Psoas muscle (tissue), 8 donors: Measurements from ENCODE around the gene SRD5A2. TPM values are rescaled to one million over a fixed set of nuclear protein-coding genes. Genes with fewer than 3 reads are reported as not detected.

Experiments
- ATAC-seq, 4 donors: fragments of 200-7000 bp; cut with Tn5 transposase; one replicate each; pipeline ENCODE4 v1.9.1; 2020; ENCODE audit warnings: moderate library complexity in 3 of 4, mild to moderate bottlenecking in 2 of 4
- DNase-seq, 2 donors: peaks; one replicate each; pipeline ENCODE4 v3.0.0-alpha.2; 2020
- H3K27ac ChIP-seq: fragments of 200-600 bp; one replicate; pipeline ENCODE4 v1.8.0; 2022
- H3K27me3 ChIP-seq, 3 donors: fragments of 200-600 bp in 1 of 3; one replicate each; pipeline versions ENCODE4 v1.6.1 to v1.8.0; 2013 to 2022; ENCODE audit warnings: low read length in 2 of 3, mild to moderate bottlenecking in 2 of 3, moderate library complexity in 1 of 3; ENCODE audit not compliant: insufficient read depth in 3 of 3
- H3K36me3 ChIP-seq, 2 donors: fragments of 200-600 bp in 1 of 2; one replicate each; pipeline versions ENCODE4 v1.6.1 to v1.8.0; 2013 to 2022; ENCODE audit warnings: low read depth in 1 of 2, mild to moderate bottlenecking in 1 of 2, moderate library complexity in 1 of 2; ENCODE audit not compliant: insufficient read depth in 1 of 2
- H3K4me1 ChIP-seq: fragments of 200-600 bp; one replicate; pipeline ENCODE4 v1.8.0; 2022
- H3K4me3 ChIP-seq: fragments of 200-600 bp; one replicate; pipeline ENCODE4 v1.8.0; 2022; ENCODE audit warnings: mild to moderate bottlenecking
- H3K9me3 ChIP-seq: fragments of 200-600 bp; one replicate; pipeline ENCODE4 v1.8.0; 2022
- WGBS, 3 donors: extraction: QIAGEN DNeasy Blood & Tissue Kit; methylation state at CpG; one replicate each; pipeline versions ENCODE4 v1.1.6 to v1.1.7; 2013; 5-methylcytosine and 5-hydroxymethylcytosine counted together
- intact Hi-C, 2 donors: fragments of 100-400 bp; cut with DNase I; formaldehyde crosslinking; loops; one replicate each; pipeline versions ENCODE4 v1.11.0 to v1.14.2; 2022
- polyA plus RNA-seq, 3 donors: library from polyadenylated mRNA; stranded (reverse); fragments of 200-250 nt; gene quantifications; one replicate each; pipeline ENCODE4 v1.2.3, GENCODE V29; 2013
- total RNA-seq, 4 donors: library from RNA; stranded (reverse); fragmentation: NEBNext Ultra II Directional in 2 of 4; extraction: Animal tissue kit (Norgen Biotek cat#: 25700) in 2 of 4; gene quantifications; one replicate each; pipeline versions ENCODE4 v1.2.1 to v1.2.4, GENCODE V29; 2021 to 2023
- TF ChIP-seq, protein P1 (sequence below): fragments of 200-600 bp; IDR thresholded peaks from one replicate; pipeline ENCODE4 v1.8.0; 2022; ENCODE audit warnings: antibody characterized with exemption
- donor health status: healthy with polysubstance abuse.
- donor health status: DM: no; HTN: no; CAD: no; lungs with moderate emphysema.
- donor health status: Bipolar disorder and iron deficiency.
- donor health status: healthy.
- donor health status: DM: yes; HTN: yes; CAD: no.
- donor health status: DM: no; HTN: no; CAD: no.
- donor health status: DM: no; HTN: no; CAD: no.
- donor health status: DM: yes; HTN: yes; CAD: no.

The SRD5A2 gene
- total and polyA plus RNA-seq, 7 donors, result 0.01 to 0.16 (median 0.09) TPM; not detected in 1

DNA sequence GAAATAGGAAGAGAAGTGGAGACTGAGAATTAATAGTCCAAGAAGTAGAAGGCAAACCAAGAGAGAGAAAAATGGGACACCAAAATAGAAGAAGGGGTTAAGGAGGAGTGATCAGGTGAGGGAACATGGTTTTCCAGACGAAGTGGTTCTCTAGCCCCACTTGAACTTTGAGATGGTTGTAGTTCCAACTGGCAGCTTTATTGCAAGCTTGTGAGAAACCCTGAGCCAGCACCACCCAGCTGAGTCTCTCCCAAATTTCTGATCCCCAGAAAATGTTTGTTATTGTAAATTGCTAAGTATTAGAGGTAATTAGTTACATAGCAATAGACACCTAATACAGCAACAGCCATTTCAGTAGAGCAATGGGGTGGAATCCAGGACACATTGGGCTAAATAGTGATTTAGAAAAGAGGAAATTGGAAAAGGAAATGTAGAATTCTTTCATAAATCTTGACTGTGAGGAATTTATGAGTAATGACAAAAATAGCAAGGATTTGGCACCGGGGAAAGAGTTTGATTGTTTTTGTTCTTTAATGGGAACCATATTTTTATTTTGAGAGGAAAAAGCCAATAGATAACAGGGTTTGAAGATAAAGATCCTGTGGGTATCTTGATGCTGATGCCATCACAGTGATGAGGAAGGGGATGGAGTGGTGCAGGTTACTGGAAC is 104.1 kb downstream of the SRD5A2 start:
- DNase-seq, result no peak
- intact Hi-C loops, result no loop called here
- Histone ChIP-seq H3K4me1 (no peaks in the 10 kb centered on the region), H3K9me3 (no peaks in the 10 kb centered on the region), H3K36me3 (no peaks in the 10 kb centered on the region), H3K27ac (no peak overlapping the region), H3K4me3 (no peak overlapping the region), H3K27me3 (peaks cover 0 to 11% (median 0%) of the 10 kb centered on the region in 3 donors)
- WGBS, 3 donors, result 10 to 36% (median 17%) methylated on average over 2 of the region's 2 CpGs
- no peak for ATAC-seq
- TF ChIP-seq, protein P1, sequence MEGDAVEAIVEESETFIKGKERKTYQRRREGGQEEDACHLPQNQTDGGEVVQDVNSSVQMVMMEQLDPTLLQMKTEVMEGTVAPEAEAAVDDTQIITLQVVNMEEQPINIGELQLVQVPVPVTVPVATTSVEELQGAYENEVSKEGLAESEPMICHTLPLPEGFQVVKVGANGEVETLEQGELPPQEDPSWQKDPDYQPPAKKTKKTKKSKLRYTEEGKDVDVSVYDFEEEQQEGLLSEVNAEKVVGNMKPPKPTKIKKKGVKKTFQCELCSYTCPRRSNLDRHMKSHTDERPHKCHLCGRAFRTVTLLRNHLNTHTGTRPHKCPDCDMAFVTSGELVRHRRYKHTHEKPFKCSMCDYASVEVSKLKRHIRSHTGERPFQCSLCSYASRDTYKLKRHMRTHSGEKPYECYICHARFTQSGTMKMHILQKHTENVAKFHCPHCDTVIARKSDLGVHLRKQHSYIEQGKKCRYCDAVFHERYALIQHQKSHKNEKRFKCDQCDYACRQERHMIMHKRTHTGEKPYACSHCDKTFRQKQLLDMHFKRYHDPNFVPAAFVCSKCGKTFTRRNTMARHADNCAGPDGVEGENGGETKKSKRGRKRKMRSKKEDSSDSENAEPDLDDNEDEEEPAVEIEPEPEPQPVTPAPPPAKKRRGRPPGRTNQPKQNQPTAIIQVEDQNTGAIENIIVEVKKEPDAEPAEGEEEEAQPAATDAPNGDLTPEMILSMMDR, result no peak

DNA sequence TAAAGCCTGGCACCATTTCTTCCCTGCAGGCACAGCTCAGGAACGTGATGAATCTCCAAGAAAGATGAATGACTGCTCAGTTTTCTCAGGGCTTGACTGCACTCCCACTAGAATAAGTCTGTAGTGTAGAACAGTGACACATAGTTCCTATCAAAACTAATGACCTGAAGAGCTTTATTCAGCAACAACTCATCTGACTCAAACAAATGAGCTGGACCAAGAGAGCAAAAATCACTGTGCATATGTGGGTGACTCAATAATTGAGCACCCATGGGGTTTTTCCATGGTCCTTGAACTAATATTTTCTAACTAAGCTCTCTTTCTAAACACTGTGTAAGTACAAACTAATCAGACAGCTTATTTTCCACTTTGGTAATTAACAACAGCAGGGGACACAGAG is 105.0 kb downstream of the SRD5A2 start:
- ATAC-seq, result no peak
- intact Hi-C loops, result no loop called here

DNA sequence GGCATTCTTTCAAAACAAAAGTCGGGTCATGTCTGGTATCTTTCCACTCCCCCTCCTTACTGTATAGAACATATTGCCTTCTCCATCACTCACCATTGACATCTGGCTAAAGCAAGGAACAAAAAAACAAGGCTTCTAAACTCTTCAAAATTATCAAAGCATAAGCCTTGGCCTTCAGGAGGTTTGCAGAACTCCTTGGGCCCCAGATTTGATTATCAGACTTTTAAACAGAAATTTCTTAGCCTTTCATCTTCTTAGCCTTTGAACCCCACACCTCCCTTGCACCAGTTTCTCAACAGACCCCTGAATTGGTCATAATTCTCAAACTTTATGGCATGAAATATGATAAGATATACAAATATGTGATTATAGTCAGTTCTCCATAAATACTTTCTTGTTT is 106.4 kb downstream of the SRD5A2 start:
- no peak for ATAC-seq
- H3K36me3 ChIP-seq, result no peaks in the 10 kb centered on the region
- DNase-seq, result no peak
- H3K27me3 ChIP-seq, result peaks cover 0 to 11% (median 0%) of the 10 kb centered on the region in 3 donors
- intact Hi-C loops, result no loop called here
- H3K4me3 ChIP-seq, result no peak overlapping the region
- H3K4me1 ChIP-seq, result no peaks in the 10 kb centered on the region
- 52 to 58% (median 53%) methylated on average over 1 of the region's 1 CpG for WGBS, 3 donors
- no peak overlapping the region for H3K27ac ChIP-seq
- TF ChIP-seq, protein P1, result no peak
- no peaks in the 10 kb centered on the region for H3K9me3 ChIP-seq

More for the DNA sequence above, 105.0 kb downstream of the SRD5A2 start:
- Histone ChIP-seq H3K27ac (no peak overlapping the region), H3K4me3 (no peak overlapping the region), H3K4me1 (no peaks in the 10 kb centered on the region), H3K27me3 (peaks cover 0 to 11% (median 0%) of the 10 kb centered on the region in 3 donors), H3K9me3 (no peaks in the 10 kb centered on the region), H3K36me3 (no peaks in the 10 kb centered on the region)
- 18 to 43% (median 20%) methylated on average over 1 of the region's 1 CpG for WGBS, 3 donors
- no peak for DNase-seq
- TF ChIP-seq, protein P1, result no peak

Other genes starting within 250 kb of the SRD5A2 start
- 1 to 10 TPM in 1 of 4 donors, under 1 TPM in 2, not detected in 1; 0.08 to 1.5 (median 0.36) TPM for gene XDH, start 166.2 kb downstream of the SRD5A2 start, total RNA-seq
- under 1 TPM; 0.03 to 0.10 (median 0.05) TPM for gene XDH, start 166.2 kb downstream of the SRD5A2 start, polyA plus RNA-seq